ENCODE measurements around the gene ABCG5.

Gene ABCG5

DNA sequence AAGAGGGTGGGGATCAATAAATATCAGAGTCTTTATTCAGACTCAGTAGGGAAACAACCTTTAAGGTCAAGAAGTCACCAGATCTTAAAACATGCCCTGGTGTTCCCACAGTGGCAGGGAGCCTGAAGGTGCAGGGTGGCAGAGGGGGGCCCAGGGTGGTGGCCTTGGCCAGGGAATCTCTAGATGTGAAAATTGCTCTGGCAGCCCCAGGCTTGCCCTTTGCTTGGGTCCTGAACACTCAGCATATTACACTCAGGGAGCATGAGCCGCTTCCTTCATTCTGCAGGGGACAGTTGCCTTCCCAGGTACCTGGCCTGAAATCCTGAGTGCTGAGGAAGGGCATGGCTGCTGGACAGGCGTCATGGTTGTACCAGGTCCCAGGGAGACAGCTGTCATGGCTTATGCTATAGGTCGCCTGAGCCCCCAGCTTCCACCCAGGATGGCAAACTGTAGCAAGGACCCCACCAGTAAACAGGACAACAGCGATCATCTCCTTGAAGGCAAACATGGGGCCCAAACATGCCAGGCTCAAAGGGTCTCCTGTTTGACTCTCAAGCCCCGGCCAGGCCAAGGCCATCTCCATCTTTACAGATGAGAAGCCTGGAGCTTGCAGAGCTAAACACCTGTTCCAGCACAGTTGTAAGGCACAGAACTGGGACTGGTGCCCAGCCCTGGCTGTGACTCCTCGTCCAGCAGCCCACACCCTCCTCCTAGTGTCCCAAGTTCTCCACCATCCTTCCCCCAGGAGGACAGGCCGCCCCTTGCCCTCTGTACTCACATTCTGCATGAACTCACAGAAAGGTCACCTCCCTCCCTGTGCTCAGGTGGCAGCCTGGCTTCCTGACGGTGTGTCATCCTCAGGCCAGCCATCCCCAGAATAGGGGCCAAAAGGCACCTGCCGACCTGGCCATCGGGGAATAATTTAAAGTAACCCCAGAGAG, 14.8 kb upstream of the ABCG5 start:
- in situ Hi-C loops (cut with HindIII; ENCODE audit: low pct_unique_long_range_greater_than_20kb, low sequenced_read_pairs): no loop called here

DNA sequence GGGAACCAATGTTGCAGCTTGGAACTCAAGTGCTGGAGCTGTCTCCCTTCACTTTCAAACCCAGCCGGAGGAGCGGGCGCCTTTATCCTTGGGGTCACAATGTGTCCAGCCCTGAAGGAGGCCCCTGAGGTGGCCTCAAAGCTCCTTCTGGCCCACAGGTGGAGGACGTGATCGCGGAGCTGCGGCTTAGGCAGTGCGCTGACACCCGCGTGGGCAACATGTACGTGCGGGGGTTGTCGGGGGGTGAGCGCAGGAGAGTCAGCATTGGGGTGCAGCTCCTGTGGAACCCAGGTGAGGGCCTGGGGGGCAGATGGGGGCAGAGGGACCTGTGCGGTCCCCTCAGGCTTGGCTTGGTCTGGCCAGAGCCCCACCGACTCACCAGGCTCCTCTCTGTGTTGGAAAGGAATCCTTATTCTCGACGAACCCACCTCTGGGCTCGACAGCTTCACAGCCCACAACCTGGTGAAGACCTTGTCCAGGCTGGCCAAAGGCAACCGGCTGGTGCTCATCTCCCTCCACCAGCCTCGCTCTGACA, 13.6 kb upstream of the ABCG5 start:
- in situ Hi-C loops (cut with HindIII; ENCODE audit: low pct_unique_long_range_greater_than_20kb, low sequenced_read_pairs): no loop called here
- no peak for DNase-seq (ENCODE audit: low read depth in 1 of 2, low spot score in 1 of 2)
- TF ChIP-seq JUND (IDR thresholded peaks at IDR 0.05; ENCODE audit: low read depth): no peak

More for the DNA sequence above, 14.8 kb upstream of the ABCG5 start:
- DNase-seq (ENCODE audit: low read depth in 1 of 2, low spot score in 1 of 2): no peak
- no peak for TF ChIP-seq JUND (IDR thresholded peaks at IDR 0.05; ENCODE audit: low read depth)

DNA sequence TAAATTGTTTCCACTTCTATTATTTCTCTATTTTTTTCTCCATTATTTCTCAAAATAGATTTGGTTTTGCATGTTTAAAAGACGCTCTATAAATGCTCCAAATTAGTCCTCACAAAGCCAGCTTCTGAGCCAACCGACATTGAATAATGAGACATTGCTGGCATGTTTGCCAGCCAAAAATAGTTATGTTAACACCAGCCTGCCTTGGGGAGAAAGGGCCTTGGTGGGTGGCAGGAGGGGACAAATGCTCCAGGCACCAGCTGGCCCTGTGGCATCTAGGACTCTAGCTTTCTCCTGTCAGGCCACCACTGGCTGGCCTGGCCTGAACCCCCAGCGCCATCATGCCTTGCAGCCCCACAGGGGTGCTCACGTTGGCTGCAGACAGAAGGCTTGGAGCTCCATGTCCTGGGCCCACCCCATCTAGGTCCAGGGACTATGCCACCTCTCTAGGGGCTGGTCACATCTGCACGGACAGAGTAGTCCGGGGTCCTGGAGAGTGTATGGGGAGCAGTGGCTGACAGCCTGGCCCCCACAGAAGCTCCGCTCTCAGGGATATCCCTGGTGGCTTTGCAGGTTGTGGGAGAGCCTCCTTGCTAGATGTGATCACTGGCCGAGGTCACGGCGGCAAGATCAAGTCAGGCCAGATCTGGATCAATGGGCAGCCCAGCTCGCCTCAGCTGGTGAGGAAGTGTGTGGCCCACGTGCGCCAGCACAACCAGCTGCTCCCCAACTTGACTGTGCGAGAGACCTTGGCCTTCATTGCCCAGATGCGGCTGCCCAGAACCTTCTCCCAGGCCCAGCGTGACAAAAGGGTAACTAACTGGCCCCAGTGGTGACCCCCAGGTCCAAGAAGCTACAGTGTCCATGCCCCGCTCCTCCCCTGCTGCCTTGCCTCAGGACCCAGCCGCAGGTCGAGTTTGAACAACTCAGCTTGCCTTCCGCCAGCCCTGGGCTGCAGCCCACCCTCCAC, 12.7 kb upstream of the ABCG5 start:
- in situ Hi-C loops (cut with HindIII; ENCODE audit: low pct_unique_long_range_greater_than_20kb, low sequenced_read_pairs): no loop called here
- no peak for TF ChIP-seq JUND (IDR thresholded peaks at IDR 0.05; ENCODE audit: low read depth)
- no peak for DNase-seq (ENCODE audit: low read depth in 1 of 2, low spot score in 1 of 2)

DNA sequence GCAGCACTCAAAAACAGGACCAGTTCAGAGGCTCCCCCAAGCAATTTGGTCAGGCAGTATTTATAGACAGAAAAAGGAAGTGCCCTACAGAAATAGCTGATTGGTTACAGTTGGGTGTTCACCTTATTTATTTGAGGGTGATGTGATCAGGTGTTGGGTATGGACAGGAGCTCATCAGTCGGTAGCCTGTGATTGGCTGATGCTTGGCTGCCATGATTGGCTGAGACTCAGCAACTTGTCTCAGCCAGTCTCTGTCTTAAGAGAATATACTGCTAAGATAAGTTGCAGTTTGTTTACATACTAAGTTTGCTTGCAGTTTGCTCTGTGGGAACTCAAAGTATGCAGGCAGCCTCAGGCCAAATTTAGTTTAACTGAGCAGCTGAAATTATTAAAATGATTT, 9.6 kb upstream of the ABCG5 start:
- in situ Hi-C loops (cut with HindIII; ENCODE audit: low pct_unique_long_range_greater_than_20kb, low sequenced_read_pairs): no loop called here
- peak in 1 of 2 experiments; percentile 79 for DNase-seq (ENCODE audit: low read depth in 1 of 2, low spot score in 1 of 2)
- no peak for TF ChIP-seq JUND (IDR thresholded peaks at IDR 0.05; ENCODE audit: low read depth)

DNA sequence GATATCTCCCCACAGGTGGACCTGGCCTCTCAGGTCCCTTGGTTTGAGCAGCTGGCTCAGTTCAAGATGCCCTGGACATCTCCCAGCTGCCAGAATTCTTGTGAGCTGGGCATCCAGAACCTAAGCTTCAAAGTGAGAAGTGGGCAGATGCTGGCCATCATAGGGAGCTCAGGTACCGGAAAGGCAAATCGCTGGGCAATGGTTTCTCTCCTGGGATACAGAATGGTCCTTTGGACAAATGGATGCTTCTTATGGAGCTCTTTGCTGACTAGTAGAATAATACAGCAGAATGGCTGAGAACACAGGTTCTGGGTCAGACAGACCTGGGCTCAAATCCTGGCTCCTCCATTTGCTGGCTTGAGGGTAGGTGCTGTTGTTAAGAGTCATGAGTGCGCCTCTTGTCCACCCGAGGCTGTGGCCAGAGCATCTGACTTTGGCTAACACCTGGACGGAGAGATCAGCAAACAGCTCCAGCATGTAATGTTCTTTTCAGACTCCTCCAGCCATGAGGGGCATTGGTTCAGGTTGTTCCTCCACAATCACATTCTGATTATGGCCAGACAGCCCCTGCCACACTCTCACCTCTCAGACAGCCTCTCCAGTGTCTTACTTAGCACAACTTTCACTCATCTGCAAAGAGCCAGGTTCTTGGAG, 7.6 kb upstream of the ABCG5 start:
- DNase-seq (ENCODE audit: low read depth in 1 of 2, low spot score in 1 of 2): no peak
- in situ Hi-C loops (cut with HindIII; ENCODE audit: low pct_unique_long_range_greater_than_20kb, low sequenced_read_pairs): no loop called here
- TF ChIP-seq JUND (IDR thresholded peaks at IDR 0.05; ENCODE audit: low read depth): no peak

DNA sequence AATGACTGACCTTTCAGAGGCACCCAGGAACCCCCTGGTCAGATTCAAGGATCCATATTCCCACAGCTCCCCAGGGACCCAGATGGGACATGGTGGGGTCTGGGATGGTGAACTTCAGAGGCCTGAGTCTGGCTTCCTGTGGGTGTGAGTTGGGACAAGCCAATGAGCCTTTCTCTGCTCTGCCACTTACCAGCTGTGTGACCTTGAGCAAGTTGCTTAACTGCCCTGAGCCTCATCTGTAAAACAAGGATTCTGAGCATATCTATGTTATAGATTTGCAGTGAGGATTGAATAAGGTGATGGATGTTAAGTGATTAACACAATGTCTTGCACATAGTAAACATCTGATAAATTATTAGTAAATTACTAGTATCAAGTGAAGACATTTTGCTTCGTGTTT, 6.5 kb upstream of the ABCG5 start:
- no peak for TF ChIP-seq JUND (IDR thresholded peaks at IDR 0.05; ENCODE audit: low read depth)
- in situ Hi-C loops (cut with HindIII; ENCODE audit: low pct_unique_long_range_greater_than_20kb, low sequenced_read_pairs): no loop called here
- DNase-seq (ENCODE audit: low read depth in 1 of 2, low spot score in 1 of 2): no peak

DNA sequence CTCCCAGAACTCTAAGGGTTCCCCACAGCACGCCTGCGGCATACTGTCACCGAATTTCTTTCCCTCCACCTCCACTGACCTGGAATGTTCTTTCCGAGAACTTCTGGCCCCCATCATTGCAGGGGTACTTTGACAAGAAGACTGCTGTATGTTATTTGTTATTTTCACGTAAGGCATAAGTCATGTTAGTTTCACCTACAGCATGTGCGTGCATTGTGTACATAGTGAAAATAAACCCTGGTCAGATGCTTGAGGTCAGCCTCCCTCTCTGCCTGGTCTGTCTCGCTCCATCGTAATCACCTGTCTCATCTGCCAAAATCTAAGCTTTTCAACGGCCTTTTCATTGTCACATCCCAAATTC, 4.2 kb upstream of the ABCG5 start:
- DNase-seq (ENCODE audit: low read depth in 1 of 2, low spot score in 1 of 2): no peak
- no peak for TF ChIP-seq JUND (IDR thresholded peaks at IDR 0.05; ENCODE audit: low read depth)
- in situ Hi-C loops (cut with HindIII; ENCODE audit: low pct_unique_long_range_greater_than_20kb, low sequenced_read_pairs): no loop called here

DNA sequence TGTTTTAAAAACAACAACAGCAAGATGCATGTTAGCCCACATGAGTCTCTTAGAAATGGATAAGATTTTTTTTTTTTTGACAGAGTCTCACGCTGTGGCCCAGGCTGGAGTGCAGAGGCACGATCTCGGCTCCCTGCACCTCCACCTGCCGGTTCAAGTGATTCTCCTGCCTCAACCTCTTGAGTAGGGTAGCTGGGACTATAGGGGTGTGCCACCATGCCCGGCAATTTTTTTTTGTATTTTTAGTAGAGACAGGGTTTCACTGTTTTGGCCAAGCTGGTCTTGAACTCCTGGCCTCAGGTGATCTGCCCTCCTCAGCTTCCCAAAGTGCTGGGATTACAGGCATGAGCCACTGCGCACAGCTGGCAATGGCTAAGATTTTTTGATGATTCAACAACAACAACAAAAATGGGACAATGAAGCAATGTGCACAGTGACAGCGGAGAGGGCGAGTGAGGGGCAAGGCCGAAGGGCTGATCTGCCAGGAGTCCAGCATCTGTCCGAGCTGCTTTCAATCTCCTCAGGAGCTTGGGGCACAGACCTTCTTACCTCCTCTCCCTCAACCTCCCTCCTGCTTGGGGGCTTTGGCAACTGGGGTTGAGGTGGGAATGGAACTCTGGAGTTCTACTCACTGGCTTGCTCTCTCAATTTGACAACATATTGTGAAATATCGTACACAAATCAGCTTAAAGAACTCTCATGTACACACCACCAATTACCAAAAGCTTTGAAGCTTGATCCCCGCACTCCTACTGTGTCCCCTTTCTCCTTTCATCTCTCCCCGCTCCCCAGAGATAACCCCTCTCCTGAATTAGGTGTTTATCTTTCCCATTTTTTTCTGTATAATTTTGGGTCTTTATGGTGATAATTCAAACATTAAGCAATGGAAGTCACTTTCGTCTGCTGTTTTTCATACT, 3.6 kb upstream of the ABCG5 start:
- in situ Hi-C loops (cut with HindIII; ENCODE audit: low pct_unique_long_range_greater_than_20kb, low sequenced_read_pairs): no loop called here
- TF ChIP-seq JUND (IDR thresholded peaks at IDR 0.05; ENCODE audit: low read depth): no peak
- DNase-seq (ENCODE audit: low read depth in 1 of 2, low spot score in 1 of 2): no peak

DNA sequence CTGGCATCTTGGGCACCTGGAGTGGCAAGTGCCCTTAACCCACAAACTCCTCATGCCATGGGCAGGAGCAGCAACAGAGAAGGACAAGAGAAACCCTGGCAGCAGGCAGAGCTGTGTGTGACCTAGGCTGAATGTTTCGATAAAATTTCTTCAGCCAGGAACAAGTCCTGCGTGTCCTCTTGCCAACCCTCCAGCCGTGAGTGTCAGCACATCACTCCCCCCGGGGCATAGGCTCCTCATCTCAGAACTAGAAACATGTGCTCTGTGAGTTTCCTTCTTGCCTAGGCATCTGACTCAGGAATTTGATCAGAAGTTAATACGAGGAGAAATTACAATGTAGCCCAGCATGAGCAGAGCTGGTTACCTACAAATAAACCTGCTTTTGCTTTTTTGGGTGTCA, 2.3 kb upstream of the ABCG5 start:
- in situ Hi-C loops (cut with HindIII; ENCODE audit: low pct_unique_long_range_greater_than_20kb, low sequenced_read_pairs): no loop called here
- no peak for TF ChIP-seq JUND (IDR thresholded peaks at IDR 0.05; ENCODE audit: low read depth)
- DNase-seq (ENCODE audit: low read depth in 1 of 2, low spot score in 1 of 2): peak in 1 of 2 experiments; percentile 9

DNA sequence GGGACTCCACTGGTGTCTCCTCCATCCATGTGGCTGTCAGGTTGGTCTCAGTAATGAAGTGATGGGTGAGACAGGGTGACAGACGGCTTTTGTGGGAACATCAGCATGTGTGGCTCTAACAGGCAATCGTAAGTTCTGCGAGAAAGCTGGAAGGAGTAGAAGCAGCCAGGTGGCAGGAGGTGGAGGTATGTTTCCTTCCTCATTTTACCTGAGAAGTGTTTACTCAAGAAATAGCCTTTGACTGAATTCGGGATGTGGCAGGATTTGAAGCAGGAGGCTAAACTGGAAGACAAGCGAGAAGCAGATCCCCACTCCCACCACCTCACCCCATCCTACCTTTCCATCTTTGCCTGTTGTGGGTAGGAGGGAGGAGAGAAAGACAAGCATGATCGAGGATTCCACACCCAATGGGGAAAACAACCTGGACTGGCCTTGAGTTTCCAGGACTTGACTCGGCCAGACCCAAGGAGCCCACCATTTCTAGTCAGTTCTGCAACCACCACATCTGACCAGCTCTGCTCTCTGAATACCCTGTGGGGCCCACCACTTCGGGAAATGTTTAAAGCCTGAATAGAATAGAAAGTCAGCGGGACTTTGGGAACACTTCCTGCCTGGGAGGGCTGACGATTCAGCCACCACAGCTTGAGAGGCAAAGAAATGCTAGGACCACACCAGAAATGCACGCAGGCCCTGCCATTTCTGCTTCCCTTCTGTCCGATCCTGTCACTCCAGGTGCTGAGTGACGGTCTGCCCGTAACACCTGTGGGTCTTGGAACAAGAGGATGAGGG, 1.3 kb upstream of the ABCG5 start:
- DNase-seq (ENCODE audit: low read depth in 1 of 2, low spot score in 1 of 2): no peak
- no peak for TF ChIP-seq JUND (IDR thresholded peaks at IDR 0.05; ENCODE audit: low read depth)
- in situ Hi-C loops (cut with HindIII; ENCODE audit: low pct_unique_long_range_greater_than_20kb, low sequenced_read_pairs): no loop called here
